ENCODE results near the gene PIGS.

PIGS gene

DNA sequence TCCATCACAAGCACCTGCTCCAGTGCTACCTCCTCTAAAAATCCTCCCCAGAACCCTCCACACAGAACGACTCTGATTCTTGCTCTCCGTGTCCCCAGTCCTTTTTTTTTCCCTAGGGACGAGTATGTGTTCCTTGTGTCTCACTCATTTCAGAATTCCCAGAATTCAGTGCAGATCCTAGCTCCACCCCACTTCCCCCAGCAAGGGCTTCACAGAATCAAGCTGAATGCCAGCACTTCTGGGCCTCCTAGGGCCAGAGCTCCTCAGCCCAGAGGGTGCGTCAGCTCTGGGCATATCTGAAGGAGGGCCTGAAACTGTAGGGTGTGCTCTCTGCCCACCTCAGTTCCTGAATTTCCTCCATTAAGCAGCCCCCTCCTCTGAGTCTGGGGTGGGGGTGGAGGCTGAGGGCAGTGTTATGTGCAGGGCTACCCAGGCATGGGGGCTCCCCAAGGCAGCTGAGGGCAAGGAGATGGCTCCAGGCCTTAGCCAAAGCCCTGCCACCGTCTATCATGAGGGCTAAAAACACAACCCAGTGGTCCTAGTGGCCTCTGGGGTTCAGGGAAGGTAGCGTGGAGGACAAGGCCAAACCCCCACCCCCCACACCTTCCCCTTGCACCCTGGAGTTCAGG lies 25.4 kb downstream of the PIGS start:
- TF ChIP-seq, protein P1, sequence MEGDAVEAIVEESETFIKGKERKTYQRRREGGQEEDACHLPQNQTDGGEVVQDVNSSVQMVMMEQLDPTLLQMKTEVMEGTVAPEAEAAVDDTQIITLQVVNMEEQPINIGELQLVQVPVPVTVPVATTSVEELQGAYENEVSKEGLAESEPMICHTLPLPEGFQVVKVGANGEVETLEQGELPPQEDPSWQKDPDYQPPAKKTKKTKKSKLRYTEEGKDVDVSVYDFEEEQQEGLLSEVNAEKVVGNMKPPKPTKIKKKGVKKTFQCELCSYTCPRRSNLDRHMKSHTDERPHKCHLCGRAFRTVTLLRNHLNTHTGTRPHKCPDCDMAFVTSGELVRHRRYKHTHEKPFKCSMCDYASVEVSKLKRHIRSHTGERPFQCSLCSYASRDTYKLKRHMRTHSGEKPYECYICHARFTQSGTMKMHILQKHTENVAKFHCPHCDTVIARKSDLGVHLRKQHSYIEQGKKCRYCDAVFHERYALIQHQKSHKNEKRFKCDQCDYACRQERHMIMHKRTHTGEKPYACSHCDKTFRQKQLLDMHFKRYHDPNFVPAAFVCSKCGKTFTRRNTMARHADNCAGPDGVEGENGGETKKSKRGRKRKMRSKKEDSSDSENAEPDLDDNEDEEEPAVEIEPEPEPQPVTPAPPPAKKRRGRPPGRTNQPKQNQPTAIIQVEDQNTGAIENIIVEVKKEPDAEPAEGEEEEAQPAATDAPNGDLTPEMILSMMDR (IDR thresholded peaks at IDR 0.05) = no peak
- Histone ChIP-seq H3K36me3 (peaks cover 0 to 14% (median 3%) of the 10 kb centered on the region in 3 donors), H3K27me3 (no peaks in the 10 kb centered on the region), H3K4me3 (no peak overlapping the region), H3K4me1 (peaks cover 0 to 6% (median under 1%) of the 10 kb centered on the region in 4 donors), H3K9me3 (no peaks in the 10 kb centered on the region), H3K27ac (no peak overlapping the region)
- intact Hi-C loops (cut with DNase I; ENCODE audit: low total_unique reads) = no loop called here
- DNase-seq = no peak

DNA sequence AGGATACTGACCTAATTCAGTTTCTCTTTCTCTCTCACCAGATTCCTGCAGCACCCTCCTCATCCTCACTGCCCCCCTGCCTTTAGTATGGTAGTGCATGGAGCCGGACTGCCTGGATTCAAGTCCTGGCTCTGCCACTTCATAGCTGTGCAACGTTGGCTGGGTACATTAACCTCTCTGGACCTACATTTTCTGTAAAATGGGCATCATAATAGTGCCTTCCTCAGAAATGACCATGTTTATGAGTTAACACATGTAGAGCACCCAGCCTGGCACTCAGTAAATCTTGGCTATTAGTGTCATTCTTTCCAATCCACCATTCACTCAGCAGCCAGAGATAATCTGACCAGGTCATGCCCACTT lies 26.2 kb downstream of the PIGS start:
- Histone ChIP-seq H3K4me3 (no peak overlapping the region), H3K9me3 (no peaks in the 10 kb centered on the region), H3K36me3 (peaks cover 0 to 14% (median 3%) of the 10 kb centered on the region in 3 donors), H3K27ac (no peak overlapping the region), H3K4me1 (peaks cover 0 to 5% (median 0%) of the 10 kb centered on the region in 4 donors), H3K27me3 (no peaks in the 10 kb centered on the region)
- intact Hi-C loops (cut with DNase I; ENCODE audit: low total_unique reads) = no loop called here
- DNase-seq = no peak
- TF ChIP-seq, protein P1 (IDR thresholded peaks at IDR 0.05) = no peak

DNA sequence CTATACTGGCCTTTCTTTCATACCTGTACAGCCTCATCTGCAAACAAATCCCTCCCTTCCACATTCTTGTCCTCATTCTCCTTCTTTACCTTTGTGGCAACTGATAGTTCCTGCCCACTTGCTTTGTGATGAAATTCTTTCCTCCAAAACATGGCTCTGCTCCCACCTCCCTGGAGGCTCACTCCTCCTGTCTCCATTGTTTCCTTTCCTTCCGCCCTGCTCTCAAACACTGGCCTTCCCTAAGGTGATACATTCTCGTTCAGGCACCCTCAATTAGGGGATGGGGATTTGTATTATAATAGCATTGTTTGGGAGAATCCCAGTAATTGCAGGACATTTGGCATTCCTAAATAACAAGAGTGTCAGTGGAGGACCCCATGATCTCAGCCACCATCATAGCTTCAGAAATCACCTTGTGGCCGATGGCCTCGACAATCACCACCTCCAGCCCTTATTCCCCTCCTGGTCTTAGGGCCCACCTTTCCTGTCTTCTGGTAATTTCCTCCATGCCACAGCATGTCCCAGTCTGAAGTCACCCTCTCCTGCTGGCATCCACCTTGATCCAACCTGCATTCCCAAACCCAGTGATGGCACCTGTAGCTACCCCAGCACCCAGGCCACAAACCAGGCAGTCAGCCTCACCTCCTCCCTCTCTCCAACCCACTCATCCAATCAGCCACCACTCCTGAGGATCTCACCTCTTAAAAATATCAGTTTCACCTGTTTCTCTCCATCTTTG lies 26.8 kb downstream of the PIGS start:
- no peak overlapping the region for H3K27ac ChIP-seq
- TF ChIP-seq, protein P1 (IDR thresholded peaks at IDR 0.05) = no peak
- peaks cover 0 to 3% of the 10 kb centered on the region in 2 donors for H3K27me3 ChIP-seq
- DNase-seq = no peak
- intact Hi-C loops (cut with DNase I; ENCODE audit: low total_unique reads) = no loop called here
- H3K4me3 ChIP-seq = no peak overlapping the region
- no peaks in the 10 kb centered on the region for H3K9me3 ChIP-seq
- H3K36me3 ChIP-seq = peaks cover 0 to 14% (median 3%) of the 10 kb centered on the region in 3 donors
- H3K4me1 ChIP-seq = no peaks in the 10 kb centered on the region

DNA sequence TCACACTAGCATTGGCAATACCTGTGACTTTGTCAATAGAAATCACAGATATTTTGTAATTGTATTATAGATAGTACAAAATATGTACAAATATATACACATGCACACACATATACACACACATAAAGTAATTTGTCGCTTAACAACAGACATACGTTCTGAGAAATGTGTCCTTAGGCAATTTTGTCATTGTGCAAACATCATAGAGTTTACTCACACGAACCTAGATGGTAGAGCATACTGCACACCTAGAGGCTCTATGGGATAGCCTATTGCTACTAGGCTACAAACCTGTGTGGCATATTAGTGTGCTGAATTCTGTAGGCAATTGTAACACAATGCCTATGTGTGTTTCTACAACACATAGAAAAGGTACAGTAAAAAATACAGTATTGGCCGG lies 29.9 kb downstream of the PIGS start:
- Histone ChIP-seq H3K27ac (no peak overlapping the region), H3K36me3 (no peaks in the 10 kb centered on the region), H3K9me3 (no peaks in the 10 kb centered on the region), H3K4me3 (no peak overlapping the region), H3K4me1 (no peaks in the 10 kb centered on the region), H3K27me3 (peaks cover 0 to 6% of the 10 kb centered on the region in 2 donors)
- intact Hi-C loops (cut with DNase I; ENCODE audit: low total_unique reads) = no loop called here
- no peak for DNase-seq
- TF ChIP-seq, protein P1 (IDR thresholded peaks at IDR 0.05) = no peak

DNA sequence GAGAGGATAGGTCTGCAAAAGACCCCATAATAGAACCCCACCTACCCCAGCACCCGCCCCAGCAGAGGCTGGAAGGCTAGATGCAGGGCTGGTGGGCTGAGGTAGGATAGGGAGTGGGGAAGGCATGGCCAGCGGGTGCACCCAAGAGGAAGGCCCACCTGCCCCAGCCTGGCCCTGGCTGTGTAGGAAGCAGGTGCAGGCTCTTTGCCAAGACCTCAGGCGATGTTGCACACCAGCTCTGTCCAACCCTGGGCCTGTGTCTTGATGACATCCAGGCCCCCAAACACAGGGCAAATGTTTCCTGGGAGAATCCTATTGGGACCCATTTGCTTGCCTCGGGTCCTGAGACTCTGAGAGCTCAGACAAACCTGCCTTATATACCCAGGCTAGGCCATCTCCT lies 31.1 kb downstream of the PIGS start:
- intact Hi-C loops (cut with DNase I; ENCODE audit: low total_unique reads) = no loop called here

More for the DNA sequence above, 31.1 kb downstream of the PIGS start:
- no peak overlapping the region for H3K27ac ChIP-seq
- H3K4me1 ChIP-seq = no peaks in the 10 kb centered on the region
- no peaks in the 10 kb centered on the region for H3K9me3 ChIP-seq
- H3K27me3 ChIP-seq = peaks cover 0 to 6% of the 10 kb centered on the region in 2 donors
- no peak for DNase-seq
- no peak overlapping the region for H3K4me3 ChIP-seq
- TF ChIP-seq, protein P1 (IDR thresholded peaks at IDR 0.05) = no peak
- H3K36me3 ChIP-seq = no peaks in the 10 kb centered on the region

All from tibial artery (tissue), 4 donors.